GM18502 (cell line): ENCODE measurements around the gene CACNA1D.

Experiments used
- ATAC-seq: cut with Tn5 transposase; IDR thresholded peaks from one replicate; pipeline ENCODE4 v1.9.1; 2021; ENCODE audit warnings: mild to moderate bottlenecking; ENCODE audit not compliant: unreplicated experiment, poor library complexity

Gene CACNA1D

GRCh38 chr3:53811143-53811927, 316.9 kb downstream of the CACNA1D start:
- ATAC-seq = no peak

- no peak for ATAC-seq
Observed at GRCh38 chr3:53812434-53812833, 318.0 kb downstream of the CACNA1D start.

GRCh38 chr3:53813229-53813628, 318.8 kb downstream of the CACNA1D start:
- no peak for ATAC-seq

- no peak for ATAC-seq
Observed at GRCh38 chr3:53813876-53814275, 319.5 kb downstream of the CACNA1D start.

- ATAC-seq = no peak
Observed at GRCh38 chr3:53815067-53815466, 320.7 kb downstream of the CACNA1D start.

GRCh38 chr3:53815651-53816050, 321.2 kb downstream of the CACNA1D start:
- ATAC-seq = no peak

GRCh38 chr3:53816425-53816824, 322.0 kb downstream of the CACNA1D start:
- no peak for ATAC-seq

GRCh38 chr3:53817211-53817610, 322.8 kb downstream of the CACNA1D start:
- ATAC-seq = no peak

- no peak for ATAC-seq
Observed at GRCh38 chr3:53817809-53818208, 323.4 kb downstream of the CACNA1D start.

- ATAC-seq = no peak
Observed at GRCh38 chr3:53818221-53819162, 324.1 kb downstream of the CACNA1D start.

GRCh38 chr3:53819163-53819868, 324.9 kb downstream of the CACNA1D start:
- no peak for ATAC-seq

GRCh38 chr3:53820084-53820483, 325.7 kb downstream of the CACNA1D start:
- no peak for ATAC-seq

GRCh38 chr3:53820756-53821580, 326.6 kb downstream of the CACNA1D start:
- ATAC-seq = no peak

- no peak for ATAC-seq
Observed at GRCh38 chr3:53821631-53822121, 327.3 kb downstream of the CACNA1D start.

GRCh38 chr3:53822331-53822741, 327.9 kb downstream of the CACNA1D start:
- no peak for ATAC-seq

GRCh38 chr3:53823026-53823955, 328.9 kb downstream of the CACNA1D start:
- ATAC-seq = no peak

GRCh38 chr3:53823956-53824657, 329.7 kb downstream of the CACNA1D start:
- no peak for ATAC-seq

- ATAC-seq = no peak
Observed at GRCh38 chr3:53824795-53825194, 330.4 kb downstream of the CACNA1D start.
